ENCODE data around the gene TMEM117.

DNA sequence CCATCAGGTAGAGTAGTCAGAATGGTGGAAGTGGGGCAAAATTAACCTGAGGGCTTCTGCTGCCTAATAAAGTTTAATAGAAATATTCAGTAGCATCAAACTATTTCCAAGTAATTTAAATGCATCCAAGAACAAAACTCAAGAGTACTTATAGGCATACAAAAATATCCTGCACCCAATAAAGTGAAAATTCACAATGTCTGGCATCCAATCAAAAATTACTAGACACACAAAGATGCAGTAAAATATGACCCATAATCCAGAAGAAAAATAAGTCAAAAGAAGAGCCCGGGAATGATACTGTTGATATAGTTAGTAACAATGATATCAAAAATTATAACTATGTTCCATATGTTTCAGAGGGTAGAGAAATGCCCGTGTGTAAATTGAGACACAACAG is 95.3 kb downstream of the TMEM117 start:
- TF ChIP-seq, protein P1, sequence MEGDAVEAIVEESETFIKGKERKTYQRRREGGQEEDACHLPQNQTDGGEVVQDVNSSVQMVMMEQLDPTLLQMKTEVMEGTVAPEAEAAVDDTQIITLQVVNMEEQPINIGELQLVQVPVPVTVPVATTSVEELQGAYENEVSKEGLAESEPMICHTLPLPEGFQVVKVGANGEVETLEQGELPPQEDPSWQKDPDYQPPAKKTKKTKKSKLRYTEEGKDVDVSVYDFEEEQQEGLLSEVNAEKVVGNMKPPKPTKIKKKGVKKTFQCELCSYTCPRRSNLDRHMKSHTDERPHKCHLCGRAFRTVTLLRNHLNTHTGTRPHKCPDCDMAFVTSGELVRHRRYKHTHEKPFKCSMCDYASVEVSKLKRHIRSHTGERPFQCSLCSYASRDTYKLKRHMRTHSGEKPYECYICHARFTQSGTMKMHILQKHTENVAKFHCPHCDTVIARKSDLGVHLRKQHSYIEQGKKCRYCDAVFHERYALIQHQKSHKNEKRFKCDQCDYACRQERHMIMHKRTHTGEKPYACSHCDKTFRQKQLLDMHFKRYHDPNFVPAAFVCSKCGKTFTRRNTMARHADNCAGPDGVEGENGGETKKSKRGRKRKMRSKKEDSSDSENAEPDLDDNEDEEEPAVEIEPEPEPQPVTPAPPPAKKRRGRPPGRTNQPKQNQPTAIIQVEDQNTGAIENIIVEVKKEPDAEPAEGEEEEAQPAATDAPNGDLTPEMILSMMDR (conservative IDR thresholded peaks at IDR 0.05; ENCODE audit: low read length) = no peak
- no peak for TF ChIP-seq EZH2phosphoT487 (IDR thresholded peaks at IDR 0.05; ENCODE audit: borderline replicate concordance, low read depth, low read length)

Measured in OCI-LY7 (cell line).